CD4-positive, alpha-beta memory T cell (primary cell): ENCODE results near the gene RAVER2. TPM values are rescaled to one million over a fixed set of nuclear protein-coding genes. Genes with fewer than 3 reads are reported as not detected.

Source experiments
- CTCF ChIA-PET: fragments of 350-600 bp; sonication (Branson Sonifier 250); formaldehyde crosslinking; loops from one replicate; lab custom pipeline; 2021; ENCODE audit warnings: inconsistent platforms; ENCODE audit not compliant: partially characterized antibody; lab: Charles Lee
- POLR2A ChIA-PET: fragments of 350-600 bp; sonication (Branson Sonifier 250); formaldehyde crosslinking; loops from one replicate; lab custom pipeline; 2021; ENCODE audit not compliant: partially characterized antibody; lab: Charles Lee
- DNase-seq, 5 donors: peaks; one replicate each; pipeline versions ENCODE4 v3.0.0 to v3.0.0-alpha.2; 2020 to 2022; ENCODE audit warnings: mixed read lengths in 1 of 5
- H3K27ac ChIP-seq: one replicate; pipeline ENCODE4 v1.7.0; 2013; ENCODE audit warnings: low read depth, low read length
- H3K27me3 ChIP-seq: 2 replicates; pipeline ENCODE4 v1.7.0; 2013; ENCODE audit warnings: mild to moderate bottlenecking, low read length, moderate library complexity; ENCODE audit not compliant: insufficient read depth
- H3K36me3 ChIP-seq: 2 replicates; pipeline ENCODE4 v1.7.0; 2013; ENCODE audit warnings: mild to moderate bottlenecking, low read length, moderate library complexity; ENCODE audit not compliant: insufficient read depth
- H3K4me1 ChIP-seq: 2 replicates; pipeline ENCODE4 v1.7.0; 2013; ENCODE audit warnings: mild to moderate bottlenecking, low read length, moderate library complexity; ENCODE audit not compliant: insufficient read depth
- H3K4me3 ChIP-seq, 2 donors: one replicate each; pipeline ENCODE4 v1.7.0; 2013; ENCODE audit warnings: low read length in 2 of 2, mild to moderate bottlenecking in 1 of 2
- H3K9me3 ChIP-seq, 2 donors: one replicate each; pipeline ENCODE4 v1.7.0; 2013; ENCODE audit warnings: low read length in 2 of 2, control low read depth in 1 of 2; ENCODE audit not compliant: control insufficient read depth in 1 of 2
- H3K27ac Mint-ChIP-seq, 7 donors: one replicate each; pipeline ENCODE4 v1.8.0; 2020 to 2021; ENCODE audit warnings: mixed read lengths in 7 of 7, mild to moderate bottlenecking in 6 of 7, inconsistent platforms in 3 of 7, moderate library complexity in 3 of 7
- H3K27me3 Mint-ChIP-seq, 2 donors: one replicate each; pipeline ENCODE4 v1.8.0; 2020 to 2021; ENCODE audit warnings: mixed read lengths in 2 of 2
- H3K36me3 Mint-ChIP-seq, 2 donors: one replicate each; pipeline ENCODE4 v1.8.0; 2020 to 2021; ENCODE audit warnings: mixed read lengths in 2 of 2, inconsistent platforms in 1 of 2, mild to moderate bottlenecking in 1 of 2
- H3K4me1 Mint-ChIP-seq, 4 donors: one replicate each; pipeline ENCODE4 v1.8.0; 2020 to 2021; ENCODE audit warnings: mixed read lengths in 4 of 4, mild to moderate bottlenecking in 1 of 4
- H3K4me3 Mint-ChIP-seq, 8 donors: one replicate each; pipeline ENCODE4 v1.8.0; 2020 to 2021; ENCODE audit warnings: mixed read lengths in 8 of 8, mild to moderate bottlenecking in 7 of 8, moderate library complexity in 6 of 8, inconsistent platforms in 3 of 8
- H3K9me3 Mint-ChIP-seq, 8 donors: one replicate each; pipeline ENCODE4 v1.8.0; 2020 to 2021; ENCODE audit warnings: mixed read lengths in 8 of 8, mild to moderate bottlenecking in 5 of 8, inconsistent platforms in 3 of 8, moderate library complexity in 1 of 8
- intact Hi-C: fragments of 100-400 bp; cut with micrococcal nuclease; formaldehyde crosslinking; loops from one replicate; pipeline ENCODE4 v1.15.1; 2023
- polyA plus RNA-seq, 2 donors: library from polyadenylated mRNA; unstranded; fragments of 300-500 nt; fragmentation: Illumina TruSeq; gene quantifications; one replicate each; pipeline ENCODE4 v1.2.3, GENCODE V29; 2021
- total RNA-seq, 2 experiments: library from RNA; stranded (reverse); gene quantifications; one replicate each; pipeline ENCODE4 v1.2.3, GENCODE V29; 2021

RAVER2 gene
- total and polyA plus RNA-seq, 4 experiments from 2014 or later, result 1.7 to 2.1 (median 1.8) TPM

DNA sequence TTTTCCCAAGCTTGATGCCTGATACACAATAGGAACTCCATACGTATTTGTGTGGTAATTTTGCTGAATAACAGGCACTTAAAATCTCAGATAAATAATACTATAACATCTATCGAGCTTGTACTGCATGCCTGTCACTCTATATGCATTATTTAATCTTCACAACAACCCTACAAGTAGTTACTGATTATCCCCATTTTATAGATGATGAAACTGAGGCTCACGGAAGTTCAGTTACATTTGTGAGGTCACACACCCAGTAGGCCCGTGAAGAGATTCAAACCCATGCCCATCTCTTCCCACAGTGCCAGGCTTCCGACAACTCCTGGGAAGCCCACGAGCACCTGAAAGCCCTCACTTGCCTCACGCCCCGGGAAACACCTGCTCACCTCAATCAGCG, 98.8 kb downstream of the RAVER2 start:
- Mint-ChIP-seq H3K4me1 (peaks cover 0 to 4% (median 1%) of the 10 kb centered on the region in 4 donors), H3K9me3 (no peaks in the 10 kb centered on the region), H3K27ac (peak overlapping the region in 5 of 7 donors; percentile 21 to 82 (median 63)), H3K36me3 (peaks cover 54 to 88% of the 10 kb centered on the region in 2 donors), H3K4me3 (no peak overlapping the region), H3K27me3 (no peaks in the 10 kb centered on the region)
- ChIA-PET POLR2A (no interaction called here), CTCF (no interaction called here)
- Histone ChIP-seq H3K4me3 (no peak overlapping the region), H3K27ac (no peak overlapping the region), H3K36me3 (peaks cover 89% of the 10 kb centered on the region), H3K27me3 (no peaks in the 10 kb centered on the region), H3K9me3 (no peaks in the 10 kb centered on the region), H3K4me1 (no peaks in the 10 kb centered on the region)
- no peak for DNase-seq
- intact Hi-C loops, result no loop called here

GRCh38 chr1:64844175-64844574, 99.3 kb downstream of the RAVER2 start:
- no peaks in the 10 kb centered on the region for H3K9me3 Mint-ChIP-seq
- H3K4me1 Mint-ChIP-seq, result peaks cover 0 to 4% (median 1%) of the 10 kb centered on the region in 4 donors
- Histone ChIP-seq H3K27ac (no peak overlapping the region), H3K4me1 (no peaks in the 10 kb centered on the region), H3K4me3 (no peak overlapping the region), H3K36me3 (peaks cover 93% of the 10 kb centered on the region), H3K9me3 (no peaks in the 10 kb centered on the region), H3K27me3 (no peaks in the 10 kb centered on the region)
- POLR2A ChIA-PET, result interaction anchor here (0.6 kb wide), 1 partner anchor 65 kb away, joined by 3 read pairs; no protein-coding TSS in a partner anchor
- intact Hi-C loops, result no loop called here
- peak overlapping the region in 5 of 7 donors; percentile 21 to 82 (median 63) for H3K27ac Mint-ChIP-seq
- H3K36me3 Mint-ChIP-seq, result peaks cover 56 to 90% of the 10 kb centered on the region in 2 donors
- H3K4me3 Mint-ChIP-seq, result peak overlapping the region in 1 of 8 donors; percentile 38
- H3K27me3 Mint-ChIP-seq, result no peaks in the 10 kb centered on the region
- DNase-seq, result no peak
- CTCF ChIA-PET, result interaction anchor here (2.4 kb wide), 1 partner anchor 231 kb away, joined by 6 read pairs; no protein-coding TSS in a partner anchor

- Histone ChIP-seq H3K9me3 (no peaks in the 10 kb centered on the region), H3K27me3 (no peaks in the 10 kb centered on the region), H3K4me3 (no peak overlapping the region), H3K36me3 (peaks cover 93% of the 10 kb centered on the region), H3K27ac (no peak overlapping the region), H3K4me1 (no peaks in the 10 kb centered on the region)
- no peak for DNase-seq
- intact Hi-C loops, result no loop called here
- no peaks in the 10 kb centered on the region for H3K9me3 Mint-ChIP-seq
- peaks cover 55 to 90% of the 10 kb centered on the region in 2 donors for H3K36me3 Mint-ChIP-seq
- no peaks in the 10 kb centered on the region for H3K27me3 Mint-ChIP-seq
- CTCF ChIA-PET, result interaction anchor here (2.4 kb wide), 1 partner anchor 230 kb away, joined by 6 read pairs; no protein-coding TSS in a partner anchor
- POLR2A ChIA-PET, result interaction anchor here (0.6 kb wide), 1 partner anchor 65 kb away, joined by 3 read pairs; no protein-coding TSS in a partner anchor
- no peak overlapping the region for H3K4me3 Mint-ChIP-seq
- H3K4me1 Mint-ChIP-seq, result peaks cover 0 to 4% (median 1%) of the 10 kb centered on the region in 4 donors
- H3K27ac Mint-ChIP-seq, result peak overlapping the region in 3 of 7 donors; percentile 19 to 83 (median 74)
These were observed 99.7 kb downstream of the RAVER2 start for GRCh38 chr1:64844609-64845008.

GRCh38 chr1:64845831-64846425, 101.1 kb downstream of the RAVER2 start:
- H3K27ac Mint-ChIP-seq, result peak overlapping the region in 4 of 7 donors; percentile 19 to 83 (median 70)
- intact Hi-C loops, result no loop called here
- Histone ChIP-seq H3K4me1 (no peaks in the 10 kb centered on the region), H3K27ac (no peak overlapping the region), H3K36me3 (peaks cover 93% of the 10 kb centered on the region), H3K27me3 (no peaks in the 10 kb centered on the region), H3K9me3 (no peaks in the 10 kb centered on the region), H3K4me3 (no peak overlapping the region)
- H3K36me3 Mint-ChIP-seq, result peaks cover 57 to 89% of the 10 kb centered on the region in 2 donors
- ChIA-PET CTCF (interaction anchor here (2.4 kb wide), 1 partner anchor 229 kb away, joined by 6 read pairs; no protein-coding TSS in a partner anchor), POLR2A (interaction anchor here (1.2 kb wide), 1 partner anchor 18 kb away, joined by 3 read pairs; no protein-coding TSS in a partner anchor)
- H3K27me3 Mint-ChIP-seq, result no peaks in the 10 kb centered on the region
- DNase-seq, result no peak
- no peak overlapping the region for H3K4me3 Mint-ChIP-seq
- peaks cover 0 to 4% (median 1%) of the 10 kb centered on the region in 4 donors for H3K4me1 Mint-ChIP-seq
- H3K9me3 Mint-ChIP-seq, result no peaks in the 10 kb centered on the region

DNA sequence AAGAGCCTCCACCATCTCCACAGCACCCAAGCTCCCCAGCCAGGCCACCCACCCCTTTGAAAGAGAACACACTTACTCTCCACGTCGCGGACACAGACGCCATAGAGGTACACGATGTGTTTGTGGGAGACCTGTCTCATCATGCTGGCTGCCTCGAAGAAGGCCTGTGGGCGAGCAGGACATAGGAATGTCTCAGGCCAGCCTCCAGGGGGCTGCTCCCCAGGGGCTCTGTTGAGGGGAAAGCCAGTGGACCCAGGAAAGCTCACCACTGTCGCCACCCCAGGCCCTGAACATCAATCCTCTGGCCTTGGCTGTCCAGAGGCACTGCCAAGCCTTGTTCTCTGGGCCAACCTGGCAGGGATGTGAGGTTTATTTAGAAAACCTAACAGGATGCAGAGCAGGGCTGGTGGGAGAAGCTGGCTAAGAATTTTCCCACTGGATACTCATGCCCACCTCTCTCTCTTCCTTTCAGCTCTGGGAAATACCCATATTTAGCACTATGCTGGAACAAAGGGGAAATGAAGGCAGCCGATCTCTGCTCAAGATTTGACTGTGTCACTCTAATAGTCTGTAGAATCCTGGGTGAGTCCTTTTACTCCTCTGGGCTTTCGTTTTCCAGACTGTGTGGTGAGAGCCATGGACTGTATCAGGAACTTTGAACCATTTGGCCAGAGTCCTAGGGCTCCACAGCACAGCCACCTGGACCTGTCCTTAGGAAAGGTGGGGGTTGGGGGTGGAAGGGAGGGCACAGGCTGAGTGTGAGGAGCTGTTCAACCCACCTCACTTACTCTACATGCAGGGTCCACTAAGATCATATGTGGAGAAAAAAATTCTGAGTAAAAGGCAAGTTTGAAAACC, 101.9 kb downstream of the RAVER2 start:
- intact Hi-C loops, result no loop called here
- no peak for DNase-seq
- Mint-ChIP-seq H3K4me3 (no peak overlapping the region), H3K27ac (peak overlapping the region in 6 of 7 donors; percentile 15 to 83 (median 62)), H3K9me3 (no peaks in the 10 kb centered on the region), H3K36me3 (peaks cover 55 to 89% of the 10 kb centered on the region in 2 donors), H3K27me3 (no peaks in the 10 kb centered on the region), H3K4me1 (peaks cover 0 to 4% (median 2%) of the 10 kb centered on the region in 4 donors)
- ChIA-PET CTCF (interaction anchor here (2.4 kb wide), 1 partner anchor 228 kb away, joined by 6 read pairs; no protein-coding TSS in a partner anchor), POLR2A (interaction anchor here (1.2 kb wide), 1 partner anchor 17 kb away, joined by 3 read pairs; no protein-coding TSS in a partner anchor)
- Histone ChIP-seq H3K9me3 (no peaks in the 10 kb centered on the region), H3K27me3 (no peaks in the 10 kb centered on the region), H3K27ac (no peak overlapping the region), H3K36me3 (peaks cover 94% of the 10 kb centered on the region), H3K4me3 (no peak overlapping the region), H3K4me1 (no peaks in the 10 kb centered on the region)

GRCh38 chr1:64847666-64848065, 102.8 kb downstream of the RAVER2 start:
- DNase-seq, result no peak
- H3K36me3 Mint-ChIP-seq, result peaks cover 61 to 92% of the 10 kb centered on the region in 2 donors

More at GRCh38 chr1:64847666-64848065, 102.8 kb downstream of the RAVER2 start:
- H3K4me1 Mint-ChIP-seq, result peaks cover 0 to 4% (median 2%) of the 10 kb centered on the region in 4 donors
- peak overlapping the region in 2 of 7 donors; percentile 80 to 81 for H3K27ac Mint-ChIP-seq
- H3K27me3 ChIP-seq, result no peaks in the 10 kb centered on the region
- no peak overlapping the region for H3K27ac ChIP-seq
- H3K27me3 Mint-ChIP-seq, result no peaks in the 10 kb centered on the region
- ChIA-PET CTCF (no interaction called here), POLR2A (no interaction called here)
- peaks cover 99% of the 10 kb centered on the region for H3K36me3 ChIP-seq
- no peak overlapping the region for H3K4me3 ChIP-seq
- H3K4me3 Mint-ChIP-seq, result no peak overlapping the region
- no peaks in the 10 kb centered on the region for H3K9me3 ChIP-seq
- H3K9me3 Mint-ChIP-seq, result peaks cover 0 to 2% (median 0%) of the 10 kb centered on the region in 8 donors
- intact Hi-C loops, result no loop called here
- H3K4me1 ChIP-seq, result no peaks in the 10 kb centered on the region
